Upper lobe of left lung (tissue), 6 donors: ENCODE data around the gene MIER2. TPM values are rescaled to one million over a fixed set of nuclear protein-coding genes. Genes with fewer than 3 reads are reported as not detected.
A peak's percentile ranks its signal among the peaks of the same experiment; 100 is the strongest.

ENCODE experiments used
- ATAC-seq, 2 donors: fragments of 200-7000 bp; cut with Tn5 transposase; one replicate each; pipeline ENCODE4 v1.9.1; 2022; ENCODE audit warnings: mild to moderate bottlenecking in 2 of 2, moderate library complexity in 2 of 2; ENCODE audit not compliant: low FRiP score in 2 of 2
- DNase-seq, 2 donors: peaks; one replicate each; pipeline ENCODE4 v3.0.0-alpha.2; 2019 to 2020
- H3K27ac ChIP-seq, 4 donors: fragments of 200-600 bp; sonication (generic); one replicate each; pipeline ENCODE4 v1.5.1; 2016 to 2019
- H3K27me3 ChIP-seq, 4 donors: fragments of 200-600 bp; sonication (generic); one replicate each; pipeline ENCODE4 v1.5.1; 2017 to 2019
- H3K36me3 ChIP-seq, 4 donors: fragments of 200-600 bp; sonication (generic); one replicate each; pipeline ENCODE4 v1.5.1; 2016 to 2019
- H3K4me1 ChIP-seq, 4 donors: fragments of 200-600 bp; sonication (generic); one replicate each; pipeline ENCODE4 v1.5.1; 2018 to 2019
- H3K4me3 ChIP-seq, 4 donors: fragments of 200-600 bp; sonication (generic); one replicate each; pipeline ENCODE4 v1.5.1; 2017 to 2019; ENCODE audit warnings: mild to moderate bottlenecking in 2 of 4, moderate library complexity in 1 of 4
- H3K9me3 ChIP-seq, 4 donors: fragments of 200-600 bp; sonication (generic); one replicate each; pipeline ENCODE4 v1.5.1; 2018 to 2019
- CTCF ChIP-seq, 6 experiments: fragments of 450-650 bp in 4 of 6; fragments of 200-600 bp in 2 of 6; sonication (generic) in 2 of 6; IDR thresholded peaks; one replicate each; pipeline ENCODE4 v1.5.1; 2016 to 2019; ENCODE audit warnings: antibody characterized with exemption in 6 of 6
- EP300 ChIP-seq, 4 donors: sonication (generic); formaldehyde crosslinking; IDR thresholded peaks; one replicate each; pipeline ENCODE4 v1.5.1; 2017; ENCODE audit warnings: antibody characterized with exemption in 4 of 4, control low read depth in 2 of 4
- POLR2A ChIP-seq, 4 donors: fragments of 450-650 bp; IDR thresholded peaks; one replicate each; pipeline ENCODE4 v1.5.1; 2016 to 2017; ENCODE audit warnings: antibody characterized with exemption in 4 of 4, mild to moderate bottlenecking in 2 of 4
- POLR2AphosphoS5 ChIP-seq, 2 donors: sonication (generic); formaldehyde crosslinking; IDR thresholded peaks; one replicate each; pipeline ENCODE4 v1.5.1; 2017; ENCODE audit warnings: antibody characterized with exemption in 2 of 2
- WGBS, 2 donors: methylation state at CpG; one replicate each; pipeline ENCODE4 v1.1.5; 2017 to 2018; 5-methylcytosine and 5-hydroxymethylcytosine counted together
- total RNA-seq, 6 donors: library from RNA; depleted of rRNA in 4 of 6; stranded (reverse); fragments of >200 nt in 4 of 6; gene quantifications; one replicate each; pipeline versions ENCODE4 v1.1.0 to v1.2.1, GENCODE V29; 2016 to 2021
- donor health status: DM: no; HTN: no; CAD: no; lungs with moderate emphysema.
- donor health status: DM: no; HTN: yes; CAD: no; lungs with severe emphysema.

MIER2 gene
- total RNA-seq, 6 donors from 2014 or later: 16.4 to 64.8 (median 31.7) TPM

- H3K27ac ChIP-seq: no peak overlapping the region
- no peaks in the 10 kb centered on the region for H3K27me3 ChIP-seq
- H3K4me1 ChIP-seq: peaks cover 4 to 18% (median 12%) of the 10 kb centered on the region in 4 donors
- ATAC-seq: no peak
- no peaks in the 10 kb centered on the region for H3K9me3 ChIP-seq
- 87 to 88% methylated on average over 10 of the region's 10 CpGs for WGBS, 2 donors
- peaks cover 8 to 72% (median 36%) of the 10 kb centered on the region in 4 donors for H3K36me3 ChIP-seq
- no peak for DNase-seq
- TF ChIP-seq POLR2AphosphoS5 (IDR thresholded peaks at IDR 0.05) (no peak), EP300 (IDR thresholded peaks at IDR 0.05) (no peak), POLR2A (IDR thresholded peaks at IDR 0.05) (no peak), CTCF (IDR thresholded peaks at IDR 0.05) (no peak)
- no peak overlapping the region for H3K4me3 ChIP-seq
Observed at GRCh38 chr19:317710-318508, 26.7 kb downstream of the MIER2 start.

GRCh38 chr19:315811-316210, 28.8 kb downstream of the MIER2 start:
- Histone ChIP-seq H3K9me3 (no peaks in the 10 kb centered on the region), H3K36me3 (peaks cover 0 to 62% (median 36%) of the 10 kb centered on the region in 4 donors), H3K27me3 (no peaks in the 10 kb centered on the region), H3K4me3 (no peak overlapping the region), H3K27ac (peak overlapping the region in 3 of 4 donors; percentile 7 to 81 (median 81)), H3K4me1 (peaks cover 4 to 18% (median 12%) of the 10 kb centered on the region in 4 donors)
- DNase-seq (no peak), ATAC-seq (no peak)
- 80 to 81% methylated on average over 8 of the region's 8 CpGs for WGBS, 2 donors
- TF ChIP-seq CTCF (IDR thresholded peaks at IDR 0.05) (no peak), POLR2AphosphoS5 (IDR thresholded peaks at IDR 0.05) (no peak), EP300 (IDR thresholded peaks at IDR 0.05) (no peak), POLR2A (IDR thresholded peaks at IDR 0.05) (no peak)

DNA sequence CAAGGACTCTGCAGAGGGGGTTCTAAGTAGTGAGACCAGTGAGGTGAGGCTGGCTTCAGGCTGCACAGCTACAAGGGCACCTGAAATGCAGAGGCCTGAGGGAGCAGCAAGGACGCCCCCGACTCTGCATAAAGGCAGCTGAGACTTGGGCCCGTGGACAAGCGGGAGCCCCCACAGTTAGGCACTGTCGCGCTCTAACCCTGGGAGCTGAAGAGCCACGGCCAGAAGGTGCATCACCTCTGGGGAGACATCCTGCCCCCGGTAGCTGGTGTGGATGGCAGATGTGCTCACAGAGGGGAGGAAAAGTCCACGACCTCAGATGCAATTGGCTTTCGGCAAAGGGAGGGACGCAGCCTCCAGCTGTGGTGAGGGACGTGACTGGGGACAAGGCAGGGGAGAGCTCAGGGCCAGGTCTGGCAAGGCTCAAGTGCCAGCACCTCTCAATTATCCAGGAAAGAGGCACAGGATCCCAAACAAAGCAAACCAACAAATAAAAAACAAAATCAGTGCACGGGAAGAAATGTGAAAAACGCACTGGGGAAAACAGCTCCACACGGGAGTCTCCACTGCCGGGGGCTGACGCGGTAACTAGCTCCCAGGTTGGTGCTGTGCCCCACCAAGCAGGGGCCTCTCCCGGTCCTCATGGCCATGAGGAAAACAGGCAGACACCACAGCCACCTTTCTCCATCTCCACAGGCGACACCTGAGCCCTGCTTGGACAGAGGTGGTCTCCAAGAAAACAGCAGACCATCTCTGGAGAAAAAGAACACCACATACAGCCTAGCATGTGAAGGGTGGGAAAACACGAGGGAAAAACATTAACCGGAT, 30.4 kb downstream of the MIER2 start:
- H3K27me3 ChIP-seq: no peaks in the 10 kb centered on the region
- 89 to 93% methylated on average over 20 to 22 of the region's 22 CpGs for WGBS, 2 donors
- peaks cover 0 to 62% (median 33%) of the 10 kb centered on the region in 4 donors for H3K36me3 ChIP-seq
- H3K27ac ChIP-seq: peak overlapping the region; percentile 54 to 81 (median 80)
- H3K4me3 ChIP-seq: no peak overlapping the region
- ATAC-seq: no peak
- H3K4me1 ChIP-seq: peaks cover 4 to 18% (median 12%) of the 10 kb centered on the region in 4 donors
- DNase-seq: no peak
- H3K9me3 ChIP-seq: no peaks in the 10 kb centered on the region
- TF ChIP-seq POLR2AphosphoS5 (IDR thresholded peaks at IDR 0.05): no peak
- TF ChIP-seq EP300 (IDR thresholded peaks at IDR 0.05): no peak
- no peak for TF ChIP-seq POLR2A (IDR thresholded peaks at IDR 0.05)
- no peak for TF ChIP-seq CTCF (IDR thresholded peaks at IDR 0.05)

- H3K4me1 ChIP-seq: peaks cover 4 to 18% (median 13%) of the 10 kb centered on the region in 4 donors
- TF ChIP-seq EP300 (IDR thresholded peaks at IDR 0.05) (no peak), POLR2AphosphoS5 (IDR thresholded peaks at IDR 0.05) (peak in 1 of 2 donors; percentile 13)
- no peaks in the 10 kb centered on the region for H3K27me3 ChIP-seq
- peak in 1 of 2 donors; percentile 6 for ATAC-seq
- peak in 1 of 2 donors; percentile 67 for DNase-seq
- H3K36me3 ChIP-seq: peaks cover 0 to 67% (median 38%) of the 10 kb centered on the region in 4 donors
- 80 to 89% methylated on average over 12 to 23 of the region's 23 CpGs for WGBS, 2 donors
- H3K4me3 ChIP-seq: no peak overlapping the region
- peak overlapping the region; percentile 54 to 81 (median 80) for H3K27ac ChIP-seq
- no peaks in the 10 kb centered on the region for H3K9me3 ChIP-seq
Observed at GRCh38 chr19:313169-313987, 31.2 kb downstream of the MIER2 start.
